ENCODE measurements around the gene TMEM119. TPM values are rescaled to one million over a fixed set of nuclear protein-coding genes. Genes with fewer than 3 reads are reported as not detected.
A peak's percentile ranks its signal among the peaks of the same experiment; 100 is the strongest.
"Not testable (repeated sequence)": the region's sequence is repeated elsewhere in the genome, so short reads cannot be mapped to it uniquely, and the experiment has no call there.

TMEM119 gene
- polyA plus RNA-seq, 1 experiment: 60.3 TPM

DNA sequence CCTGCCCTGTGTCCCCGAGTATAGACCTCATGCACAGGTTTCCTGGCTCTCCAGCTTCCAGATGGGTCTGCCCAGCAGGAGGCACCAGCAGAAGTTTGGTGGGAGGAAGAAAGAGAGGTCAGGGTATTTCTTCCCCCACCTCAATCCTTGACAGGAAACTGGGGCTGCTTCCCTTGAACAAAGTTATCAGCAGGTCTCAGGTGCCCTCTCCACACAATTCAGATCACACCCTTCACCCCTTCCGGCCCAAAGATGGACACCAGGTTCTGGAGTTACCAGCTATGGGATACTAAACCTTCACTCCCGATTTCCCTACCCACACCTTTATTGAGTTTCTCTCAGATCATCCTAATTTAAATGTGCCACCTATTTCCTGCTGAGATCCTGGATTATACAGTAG is 38.1 kb downstream of the TMEM119 start:
- H3K4me3 ChIP-seq (ENCODE audit: low read depth, low read length): peak overlapping the region; percentile 100
- no peak for DNase-seq (ENCODE audit: low read depth, low spot score)
- no peaks in the 10 kb centered on the region for H3K27me3 ChIP-seq (ENCODE audit: control insufficient read depth, insufficient read depth, low read length)
- TF ChIP-seq CTCF (IDR thresholded peaks at IDR 0.05; ENCODE audit: low read depth, low read length): peak; percentile 15; the same call in 1 of the 2 replicates
- H3K9me3 ChIP-seq (ENCODE audit: control insufficient read depth, insufficient read depth, low read length): no peaks in the 10 kb centered on the region; the same call in 1 of the 2 replicates
- H3K27ac ChIP-seq (ENCODE audit: low read depth, low read length): no peak overlapping the region
- CTCF ChIA-PET: interaction anchor here (1.0 to 15.8 kb wide), 3 partner anchors 48 to 391 kb away, joined by 3 to 508 read pairs (median 9); no protein-coding TSS in a partner anchor
- POLR2A ChIA-PET: no interaction called here

GRCh38 chr12:108559007-108559655 is 38.8 kb downstream of the TMEM119 start:
- no peak for TF ChIP-seq CTCF (IDR thresholded peaks at IDR 0.05; ENCODE audit: low read depth, low read length)
- H3K27ac ChIP-seq (ENCODE audit: low read depth, low read length): no peak overlapping the region
- no peaks in the 10 kb centered on the region; the same call in 1 of the 2 replicates for H3K9me3 ChIP-seq (ENCODE audit: control insufficient read depth, insufficient read depth, low read length)
- ChIA-PET POLR2A (no interaction called here), CTCF (interaction anchor here (0.7 to 15.8 kb wide), 4 partner anchors 47 to 826 kb away, joined by 3 to 508 read pairs (median 6); no protein-coding TSS in a partner anchor)
- no peak for DNase-seq (ENCODE audit: low read depth, low spot score)
- no peaks in the 10 kb centered on the region for H3K27me3 ChIP-seq (ENCODE audit: control insufficient read depth, insufficient read depth, low read length)
- H3K4me3 ChIP-seq (ENCODE audit: low read depth, low read length): no peak overlapping the region

- H3K4me3 ChIP-seq (ENCODE audit: low read depth, low read length); POLR2A ChIA-PET; H3K27ac ChIP-seq (ENCODE audit: low read depth, low read length); H3K27me3 ChIP-seq (ENCODE audit: control insufficient read depth, insufficient read depth, low read length); H3K9me3 ChIP-seq (ENCODE audit: control insufficient read depth, insufficient read depth, low read length); DNase-seq (ENCODE audit: low read depth, low spot score); CTCF ChIA-PET: not testable (repeated sequence)
Measured at GRCh38 chr12:108555383-108555782, 42.5 kb downstream of the TMEM119 start.

DNA sequence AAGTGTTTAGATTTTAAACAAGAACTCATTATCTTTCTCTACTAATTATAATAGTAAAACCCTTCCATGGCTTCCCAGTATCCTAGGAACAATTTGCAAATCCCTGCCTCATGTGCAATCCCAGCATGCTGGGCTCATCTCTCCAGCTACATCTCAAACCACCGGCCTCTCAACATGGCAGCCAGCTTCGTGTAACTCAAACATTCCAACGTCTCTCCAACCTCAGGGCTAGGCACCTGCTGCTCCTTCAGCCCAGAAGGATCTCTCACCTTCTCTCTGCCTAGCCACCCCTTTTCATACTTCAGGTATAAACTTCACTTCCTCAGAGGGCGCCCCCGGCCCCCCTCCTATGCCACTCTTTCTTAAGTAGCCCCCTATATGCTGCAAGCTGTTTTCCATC is 44.1 kb downstream of the TMEM119 start:
- DNase-seq (ENCODE audit: low read depth, low spot score): no peak
- ChIA-PET POLR2A (no interaction called here), CTCF (interaction anchor here (0.6 kb wide), 1 partner anchor 250 kb away, joined by 3 read pairs; no protein-coding TSS in a partner anchor)
- TF ChIP-seq CTCF (IDR thresholded peaks at IDR 0.05; ENCODE audit: low read depth, low read length): no peak
- Histone ChIP-seq H3K4me3 (ENCODE audit: low read depth, low read length) (no peak overlapping the region), H3K27me3 (ENCODE audit: control insufficient read depth, insufficient read depth, low read length) (no peaks in the 10 kb centered on the region), H3K27ac (ENCODE audit: low read depth, low read length) (no peak overlapping the region), H3K9me3 (ENCODE audit: control insufficient read depth, insufficient read depth, low read length) (no peaks in the 10 kb centered on the region)

DNA sequence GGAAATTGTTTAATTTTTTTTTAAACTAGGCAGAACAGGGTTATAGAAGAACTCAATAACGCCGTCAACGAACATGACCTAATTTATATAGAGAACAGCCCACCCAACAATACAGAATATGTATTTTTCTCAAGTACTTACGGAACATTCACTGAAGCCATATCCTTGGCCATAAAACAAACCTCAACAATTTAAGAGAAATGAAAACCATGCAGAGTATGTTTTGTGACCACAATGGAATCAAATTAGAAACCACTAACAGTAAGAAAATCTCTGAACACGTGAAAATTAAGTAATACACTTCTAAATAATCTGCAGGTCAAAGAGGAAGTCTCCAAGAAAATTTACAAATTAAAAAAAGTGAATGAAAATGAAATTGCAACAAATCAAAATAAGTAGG is 46.3 kb downstream of the TMEM119 start:
- no peak overlapping the region for H3K27ac ChIP-seq (ENCODE audit: low read depth, low read length)
- no peaks in the 10 kb centered on the region for H3K9me3 ChIP-seq (ENCODE audit: control insufficient read depth, insufficient read depth, low read length)
- ChIA-PET POLR2A (no interaction called here), CTCF (interaction anchor here (1.0 kb wide), 2 partner anchors 66 kb away, joined by 3 to 4 read pairs; no protein-coding TSS in a partner anchor)
- no peaks in the 10 kb centered on the region for H3K27me3 ChIP-seq (ENCODE audit: control insufficient read depth, insufficient read depth, low read length)
- H3K4me3 ChIP-seq (ENCODE audit: low read depth, low read length): no peak overlapping the region
- TF ChIP-seq CTCF (IDR thresholded peaks at IDR 0.05; ENCODE audit: low read depth, low read length): no peak
- DNase-seq (ENCODE audit: low read depth, low spot score): no peak

All from AG04450 (cell line).